Activated naive CD4-positive, alpha-beta T cell (primary cell): ENCODE data around the gene RTN4RL1.

Source experiments
- DNase-seq, 4 experiments: peaks; one replicate each; lab custom pipeline; 2025; lab: John Stamatoyannopoulos, UW

Gene RTN4RL1

DNA sequence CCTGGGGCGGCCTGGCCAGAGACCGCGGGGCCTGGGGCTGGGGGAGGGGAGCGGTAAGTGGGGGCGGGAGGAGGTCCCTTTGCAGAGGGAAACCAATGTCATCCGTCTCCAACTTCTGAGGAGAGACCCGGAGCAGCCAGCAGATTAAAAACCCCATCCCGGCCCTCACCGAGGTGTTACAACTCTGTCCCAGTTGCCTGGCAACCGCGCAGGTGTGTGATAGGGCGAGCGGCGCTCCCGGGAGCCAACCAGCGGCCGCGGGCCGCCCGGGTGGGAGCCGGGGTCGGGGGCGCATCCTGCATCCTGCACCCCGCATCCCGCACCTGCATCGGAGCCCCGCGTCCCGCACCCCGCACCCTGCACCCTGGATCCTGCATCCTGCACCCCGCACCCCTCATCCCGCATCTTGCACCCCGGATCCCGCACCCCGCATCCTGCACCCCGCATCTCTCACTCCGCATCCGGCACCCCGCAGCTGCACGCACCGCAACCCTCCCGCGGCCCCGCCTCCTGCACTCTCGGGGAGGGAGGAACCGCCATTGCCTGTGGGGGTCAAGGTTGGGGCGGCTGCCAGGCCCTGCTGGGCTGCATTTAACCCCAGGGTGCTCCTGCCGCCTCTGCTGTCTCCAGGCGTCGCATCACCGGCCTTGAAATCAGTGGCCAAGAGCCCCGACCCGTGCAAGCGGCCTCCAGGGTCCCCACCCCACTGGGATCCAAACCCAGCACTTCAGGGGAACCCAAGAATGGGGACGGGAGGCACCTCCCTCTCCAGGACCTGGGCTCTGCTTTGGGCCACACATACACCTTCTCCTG is 47.3 kb downstream of the RTN4RL1 start:
- no peak for DNase-seq

- DNase-seq = no peak
Observed at GRCh38 chr17:1976683-1977064, 48.5 kb downstream of the RTN4RL1 start.

- DNase-seq = no peak
Observed at GRCh38 chr17:1976000-1976682, 49.0 kb downstream of the RTN4RL1 start.

DNA sequence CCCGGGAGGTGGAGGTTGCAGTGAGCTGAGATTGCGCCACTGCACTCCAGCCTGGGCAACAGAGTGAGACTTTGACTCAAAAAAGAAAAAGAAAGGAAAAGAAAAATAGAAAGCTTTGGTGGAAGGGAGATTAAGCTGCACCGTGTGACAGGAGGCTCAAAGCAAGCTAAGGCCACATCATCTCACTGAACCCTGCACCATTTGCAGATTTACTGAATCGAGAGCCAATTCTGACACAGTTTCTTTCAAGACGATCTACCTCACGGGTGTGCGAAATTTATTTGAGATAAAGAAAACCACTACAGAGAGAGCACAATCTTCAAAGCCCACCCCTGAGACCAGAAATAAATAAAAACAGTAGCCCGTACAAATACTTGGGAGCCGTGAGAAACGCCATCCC is 49.6 kb downstream of the RTN4RL1 start:
- no peak for DNase-seq

- DNase-seq = no peak
Observed at GRCh38 chr17:1972487-1973160, 52.5 kb downstream of the RTN4RL1 start.

DNA sequence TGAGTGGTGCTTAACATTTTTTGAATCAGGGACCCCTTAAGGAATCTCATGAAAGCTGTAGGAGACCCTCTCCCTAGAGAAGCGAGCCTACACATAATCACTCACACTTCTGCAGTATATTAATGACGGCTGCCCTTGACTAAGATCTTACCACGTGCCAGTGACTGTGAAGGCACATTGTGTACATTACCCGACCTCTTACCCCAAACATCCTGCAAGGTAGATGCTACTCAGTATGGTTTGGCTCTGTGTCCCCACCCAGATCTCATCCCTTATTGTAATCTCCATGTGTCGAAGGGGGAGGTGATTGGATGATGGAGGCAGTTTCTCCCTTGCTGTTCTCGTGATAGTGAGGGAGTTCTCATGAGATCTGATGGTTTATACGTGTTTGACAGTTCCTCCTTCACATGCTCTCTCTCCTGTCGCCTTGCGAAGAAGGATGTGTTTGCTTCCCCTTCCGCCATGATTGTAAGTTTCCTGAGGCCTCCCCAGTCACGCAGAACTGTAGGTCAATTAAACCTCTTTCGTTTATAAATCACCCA is 54.2 kb downstream of the RTN4RL1 start:
- no peak for DNase-seq

- DNase-seq = no peak
Observed at GRCh38 chr17:1969712-1970111, 55.4 kb downstream of the RTN4RL1 start.

GRCh38 chr17:1967213-1967612 is 57.9 kb downstream of the RTN4RL1 start:
- no peak for DNase-seq

DNA sequence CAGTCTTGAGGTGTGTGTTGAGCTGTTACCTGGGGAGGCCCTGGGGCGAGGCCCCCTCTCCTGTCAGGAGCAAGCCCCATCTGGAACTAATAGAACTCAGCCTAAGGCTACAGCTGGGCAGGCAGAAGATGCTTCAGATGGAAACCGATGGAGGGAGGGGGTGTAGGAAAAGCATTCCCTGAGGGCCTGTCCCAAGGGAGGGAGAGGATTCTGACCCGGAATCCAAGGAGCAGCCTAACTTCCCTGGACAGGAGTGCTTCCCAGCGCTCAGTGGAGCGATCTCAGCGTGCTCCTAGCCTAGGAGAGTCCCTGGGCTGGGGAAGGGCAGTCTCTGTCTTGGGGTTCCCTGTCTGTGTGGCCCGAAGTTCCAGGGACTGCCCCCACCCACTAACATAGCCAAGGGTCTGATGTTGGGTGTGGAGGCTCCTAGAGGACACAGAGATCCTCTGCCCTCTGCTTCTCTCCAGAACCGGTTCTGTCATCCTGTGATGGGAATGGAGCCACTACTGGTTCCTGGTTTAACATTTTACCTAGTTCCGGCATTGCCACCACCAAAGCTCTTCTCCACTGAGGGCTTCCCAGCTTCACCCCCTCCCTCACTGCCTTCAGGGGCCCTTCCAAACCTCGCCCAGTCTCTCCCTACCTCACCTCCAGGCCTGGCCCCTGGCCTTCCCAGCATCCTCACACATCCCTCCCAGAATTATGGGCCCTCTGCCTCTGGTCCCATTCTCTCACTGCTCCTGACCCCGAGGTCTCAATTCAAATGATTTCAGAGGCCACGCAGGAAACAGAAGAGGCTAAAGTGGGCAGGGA is 58.7 kb downstream of the RTN4RL1 start:
- DNase-seq = no peak

DNA sequence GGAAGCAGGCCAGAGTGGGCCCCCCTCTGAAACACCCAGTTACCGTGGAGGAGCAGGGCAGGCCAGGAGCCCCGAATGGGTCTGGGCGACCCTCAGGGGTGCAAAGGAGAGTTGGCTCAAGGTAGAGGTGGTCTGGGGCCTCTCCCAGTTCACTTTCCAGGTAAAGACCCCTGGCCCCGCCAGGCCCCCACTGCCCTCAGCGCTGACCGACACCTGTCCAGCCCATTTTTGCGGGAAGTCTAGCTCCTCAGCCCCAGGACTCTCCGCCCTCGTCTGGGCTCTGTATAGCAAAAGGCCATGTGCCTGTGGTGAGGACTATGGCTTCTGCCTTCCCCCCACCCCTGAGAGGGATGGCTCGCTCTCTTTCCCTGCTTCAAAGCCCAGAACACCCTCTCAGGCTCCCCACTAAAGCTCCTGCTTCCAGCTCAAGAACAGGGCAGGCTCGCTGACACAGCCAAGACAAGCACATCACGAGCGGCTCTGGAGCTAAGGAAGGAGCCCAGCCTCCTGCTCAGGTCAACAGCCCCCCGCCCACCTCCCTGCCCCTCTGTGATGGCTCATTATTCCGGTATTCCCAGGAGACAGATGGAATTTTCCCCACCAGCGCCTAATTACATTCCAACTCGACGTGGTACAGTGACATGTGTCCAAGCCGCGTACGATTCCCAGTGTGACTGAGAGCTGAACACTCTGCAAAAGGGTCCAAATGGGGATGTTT is 59.4 kb downstream of the RTN4RL1 start:
- no peak for DNase-seq

GRCh38 chr17:1963250-1963649 is 61.9 kb downstream of the RTN4RL1 start:
- DNase-seq = no peak

- no peak for DNase-seq
Observed at GRCh38 chr17:1961189-1961588, 63.9 kb downstream of the RTN4RL1 start.

DNA sequence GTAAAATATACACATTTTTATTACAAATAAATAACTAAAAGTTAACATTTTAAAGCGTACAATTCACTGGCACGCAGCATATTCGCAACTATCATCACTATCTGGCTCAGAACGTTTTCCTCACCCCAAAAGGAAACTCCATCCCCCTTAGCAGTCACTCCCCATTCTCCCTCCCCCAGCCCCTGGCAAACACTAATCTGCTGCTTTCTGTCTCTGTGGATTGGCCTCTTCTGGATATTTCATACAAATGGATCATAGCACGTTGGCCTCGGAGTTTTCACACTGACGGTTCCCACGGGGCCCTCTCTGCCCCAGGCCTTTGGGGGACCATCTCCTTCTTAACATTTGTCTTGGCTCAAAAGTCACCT is 64.6 kb downstream of the RTN4RL1 start:
- DNase-seq = no peak

GRCh38 chr17:1959871-1960544 is 65.1 kb downstream of the RTN4RL1 start:
- no peak for DNase-seq

- DNase-seq = no peak
Observed at GRCh38 chr17:1958134-1958881, 66.8 kb downstream of the RTN4RL1 start.

GRCh38 chr17:1957037-1957436 is 68.1 kb downstream of the RTN4RL1 start:
- no peak for DNase-seq

- no peak for DNase-seq
Observed at GRCh38 chr17:1956134-1956533, 69.0 kb downstream of the RTN4RL1 start.

- DNase-seq = no peak
Observed at GRCh38 chr17:1953831-1954230, 71.3 kb downstream of the RTN4RL1 start.

GRCh38 chr17:1951920-1952319 is 73.2 kb downstream of the RTN4RL1 start:
- DNase-seq = no peak

DNA sequence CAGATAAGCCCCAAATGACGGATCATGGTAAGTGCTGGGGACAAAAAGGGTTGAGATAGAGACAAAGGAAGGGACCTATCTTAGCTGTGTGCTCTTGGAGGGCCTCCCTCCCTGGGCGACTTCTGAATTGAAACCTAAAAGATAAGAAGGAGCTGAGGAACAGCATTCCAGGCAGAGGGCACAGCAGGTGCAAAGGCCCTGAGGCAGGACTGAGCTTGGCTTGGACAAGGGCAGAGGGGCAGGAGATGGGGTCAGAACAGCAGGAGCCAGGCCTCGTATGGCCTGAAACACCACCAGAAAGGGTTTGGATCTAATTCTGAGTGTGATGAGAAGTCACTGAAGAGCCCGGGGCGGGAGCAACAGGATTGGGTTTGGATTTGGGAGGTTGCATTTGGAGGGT is 75.4 kb downstream of the RTN4RL1 start:
- DNase-seq = no peak
